T follicular helper cell (primary cell): ENCODE results near the gene MRPS21.
"Not testable (repeated sequence)": the region's sequence is repeated elsewhere in the genome, so short reads cannot be mapped to it uniquely, and the experiment has no call there.

Experiments
- DNase-seq: peaks from one replicate; pipeline ENCODE4 v3.0.0-alpha.2; 2020; ENCODE audit warnings: low read depth

The MRPS21 gene

DNA sequence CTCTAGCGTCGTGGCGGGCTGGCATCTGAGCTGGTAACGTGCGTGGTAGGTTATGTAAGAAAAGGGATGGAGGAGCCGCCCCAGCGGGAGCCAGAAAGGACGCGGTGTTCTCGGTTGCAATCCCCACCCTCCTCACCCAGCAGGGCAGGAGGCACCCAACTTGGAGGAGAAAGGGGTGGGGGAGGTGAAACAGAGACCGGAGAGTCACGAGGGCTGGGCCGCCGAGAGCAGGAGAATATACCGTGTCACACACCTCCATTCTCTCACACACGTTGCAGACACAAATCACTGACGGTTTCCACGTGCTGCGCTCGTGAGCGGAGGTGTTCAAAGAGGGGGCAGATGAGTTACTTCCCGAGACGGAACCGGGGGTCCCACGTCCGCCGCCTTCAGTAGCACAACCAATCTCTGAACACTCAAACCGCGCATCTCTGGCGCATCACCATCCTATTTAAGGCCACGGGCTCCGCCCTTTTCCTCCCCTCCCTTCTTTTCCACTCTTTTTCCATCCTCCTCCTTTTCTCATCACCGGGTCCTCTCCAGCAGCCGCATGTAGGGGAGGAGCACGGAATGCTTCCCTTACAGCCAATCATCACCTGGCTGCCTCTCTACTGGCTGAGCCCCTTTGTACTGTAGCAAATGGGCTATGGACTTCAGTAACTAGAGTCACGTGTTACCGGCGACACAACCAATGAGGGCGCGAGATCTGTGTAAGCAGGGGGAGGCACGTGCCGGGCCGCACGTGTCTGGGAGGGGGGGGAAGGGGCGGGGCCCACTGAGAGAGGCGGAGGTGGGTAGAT lies 11.7 kb upstream of the MRPS21 start, which contains the start of gene CIART:
TSS of gene CIART (plus strand) at position 797 of the 800 bp plus-strand sequence. CDS start 714 bp downstream, outside the sequence.
- DNase-seq: peak; percentile 69

DNA sequence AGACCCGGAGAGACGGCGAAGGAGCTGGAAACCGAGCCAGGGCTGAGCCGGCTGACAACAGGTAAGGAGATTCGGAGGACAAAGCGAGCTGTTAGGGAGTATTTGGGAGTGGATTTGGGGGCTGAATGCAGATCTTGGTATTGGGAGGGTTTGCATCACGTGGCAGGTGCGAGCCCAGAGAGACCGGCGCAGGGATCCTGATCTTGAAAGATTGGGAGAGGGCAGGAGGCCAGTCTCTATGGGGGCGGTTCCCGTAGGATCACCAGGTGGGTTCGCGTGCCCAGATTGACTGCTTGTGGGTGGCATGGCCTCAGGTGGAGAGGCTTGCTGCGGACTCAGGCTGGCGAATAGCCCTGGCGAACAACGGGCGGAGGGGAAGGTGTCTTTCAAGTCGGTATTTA lies 11.1 kb upstream of the MRPS21 start:
- no peak for DNase-seq

DNA sequence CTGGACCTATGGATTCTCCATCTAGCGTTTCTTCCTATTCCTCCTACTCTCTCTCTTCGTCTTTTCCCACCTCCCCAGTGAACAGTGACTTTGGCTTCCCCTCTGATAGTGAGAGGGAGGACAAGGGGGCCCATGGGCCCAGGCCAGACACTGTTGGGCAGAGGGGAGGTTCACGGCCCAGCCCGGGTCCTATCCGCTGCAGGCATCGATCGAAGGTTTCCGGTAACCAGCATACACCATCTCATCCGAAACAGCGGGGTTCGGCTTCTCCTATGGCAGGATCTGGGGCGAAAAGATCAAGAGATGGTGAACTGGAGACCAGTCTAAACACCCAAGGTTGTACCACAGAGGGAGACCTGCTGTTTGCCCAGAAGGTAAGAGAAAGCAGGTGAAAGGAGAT lies 10.4 kb upstream of the MRPS21 start:
- no peak for DNase-seq

DNA sequence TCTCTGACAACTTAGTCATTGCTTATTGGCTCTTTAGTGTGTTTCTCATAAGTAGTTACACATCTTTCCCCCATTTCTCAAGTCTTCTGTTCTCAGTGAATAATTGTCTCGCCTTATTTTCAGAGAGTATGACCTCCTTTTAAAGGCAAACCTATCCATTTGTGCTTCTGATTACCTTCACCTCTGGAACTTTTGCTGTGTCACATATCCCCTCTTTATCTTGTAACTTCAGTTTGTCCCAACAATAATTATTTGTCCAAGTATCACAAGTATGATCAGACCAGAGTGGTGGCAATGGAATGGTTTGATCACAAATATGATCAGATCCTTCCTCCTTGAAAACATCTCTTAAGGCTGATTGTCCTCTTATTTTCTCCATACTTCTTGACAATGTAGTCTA lies 5.3 kb upstream of the MRPS21 start:
- DNase-seq: no peak

DNA sequence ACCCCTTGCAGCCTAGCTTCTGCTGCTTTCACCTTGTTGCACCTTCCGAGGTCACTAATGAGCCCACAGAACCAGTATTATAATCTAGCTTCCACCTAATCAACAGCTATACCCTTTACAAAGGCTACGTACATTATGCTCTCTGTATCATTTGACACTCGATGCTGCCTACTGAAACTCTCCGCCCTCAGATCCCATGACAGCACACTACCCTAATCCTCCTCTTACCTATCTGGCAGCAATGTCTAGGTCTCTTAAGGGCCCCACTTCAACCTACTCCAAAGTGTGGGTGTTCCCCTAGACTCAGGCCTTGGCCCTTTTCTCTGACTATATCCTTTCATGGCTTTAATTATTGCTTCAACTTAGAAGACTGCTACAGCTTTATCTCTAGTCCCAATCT lies 4.8 kb upstream of the MRPS21 start:
- DNase-seq: no peak

DNA sequence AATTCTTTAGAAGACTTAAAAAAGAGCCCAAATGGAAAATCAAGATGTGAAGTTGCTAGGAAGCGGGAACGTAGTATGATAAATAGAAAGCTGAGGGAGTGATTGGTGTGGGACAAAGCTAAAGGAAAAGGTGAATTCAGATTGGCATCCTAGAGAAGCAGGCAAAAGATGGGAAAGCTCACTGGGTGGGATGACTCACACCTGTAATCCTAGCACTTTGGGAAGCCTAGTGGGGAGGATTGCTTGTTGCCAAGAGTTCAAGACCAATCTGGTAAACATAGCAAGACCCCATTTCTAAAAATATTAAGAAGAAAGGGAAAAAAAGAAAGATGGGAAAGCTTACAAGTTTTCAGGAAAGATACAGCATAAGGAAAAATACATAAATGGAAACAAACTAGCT lies 1.8 kb downstream of the MRPS21 start:
- DNase-seq: no peak

DNA sequence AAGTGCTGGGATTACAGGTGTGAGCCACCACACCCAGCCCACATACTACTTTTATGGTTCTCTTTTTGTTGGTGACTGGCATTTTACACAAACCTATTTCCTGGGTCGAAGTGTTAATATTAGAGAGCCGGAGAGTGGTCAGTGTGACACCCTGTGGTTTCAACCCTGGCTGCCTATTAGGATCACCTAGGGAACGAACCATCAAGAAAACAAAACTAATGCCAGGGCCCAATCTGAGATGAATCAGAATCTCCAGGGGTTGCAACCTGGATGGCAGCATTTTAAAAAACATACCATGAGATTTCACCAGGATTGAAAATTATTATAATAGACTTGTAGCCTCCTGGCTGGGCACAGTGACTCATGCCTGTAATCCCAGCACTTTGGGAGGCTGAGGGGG lies 6.1 kb downstream of the MRPS21 start:
- no peak for DNase-seq

DNA sequence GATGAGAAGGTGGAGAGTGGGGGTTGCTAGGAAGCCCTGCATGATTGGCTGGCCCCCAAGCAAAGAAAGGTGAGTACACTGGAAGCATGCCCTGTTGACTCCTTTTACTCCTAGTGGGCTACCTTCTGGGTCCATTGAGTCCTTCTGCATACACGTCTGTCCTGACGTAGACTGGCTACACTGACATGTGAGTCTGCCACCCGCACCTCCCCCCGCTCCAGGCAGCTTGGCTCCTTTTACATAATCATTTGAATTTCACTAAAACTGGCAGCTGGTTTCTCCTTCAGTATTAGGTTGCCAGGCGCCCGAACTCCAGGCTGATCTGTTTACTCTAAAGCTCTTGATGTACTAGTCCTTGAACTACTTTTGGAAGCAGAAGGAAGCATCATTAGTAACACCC lies 8.7 kb downstream of the MRPS21 start:
- no peak for DNase-seq

DNA sequence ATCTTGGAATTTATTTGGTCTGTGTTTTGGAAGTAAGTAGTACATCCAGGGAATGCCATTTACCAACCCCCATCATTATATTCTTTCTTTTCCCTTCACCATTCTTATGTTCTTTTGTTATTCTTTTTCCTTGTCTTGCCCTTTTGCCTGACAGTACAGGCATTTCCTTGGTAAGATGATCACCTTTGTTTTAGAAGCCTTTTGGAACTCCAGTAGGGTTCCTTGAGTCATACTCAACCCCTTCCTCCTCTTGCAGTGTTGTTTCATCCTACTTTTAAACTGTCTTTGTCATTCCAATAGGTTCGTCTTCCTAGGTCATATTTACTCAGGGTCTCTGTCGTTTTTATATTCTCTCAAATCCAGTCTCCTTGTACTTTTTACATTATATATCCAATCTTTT lies 9.2 kb downstream of the MRPS21 start:
- no peak for DNase-seq

DNA sequence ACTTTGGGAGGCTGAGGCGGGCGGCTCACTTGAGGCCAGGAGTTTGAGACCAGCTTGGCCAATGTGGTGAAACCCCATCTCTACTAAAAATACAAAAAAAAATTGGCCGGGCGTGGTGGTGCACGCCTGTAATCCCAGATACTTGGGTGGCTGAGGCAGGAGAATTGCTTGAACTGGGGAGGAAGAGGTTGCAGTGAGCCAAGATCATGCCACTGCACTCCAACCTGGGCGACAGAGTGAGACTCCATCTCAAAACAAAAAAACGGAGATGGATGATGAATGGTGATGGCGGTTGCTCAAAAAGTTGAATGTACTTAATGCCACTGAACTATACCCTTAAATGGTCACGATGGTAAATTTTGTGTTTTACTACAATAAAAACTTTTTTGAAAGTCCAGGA lies 14.9 kb downstream of the MRPS21 start:
- DNase-seq: not testable (repeated sequence)

DNA sequence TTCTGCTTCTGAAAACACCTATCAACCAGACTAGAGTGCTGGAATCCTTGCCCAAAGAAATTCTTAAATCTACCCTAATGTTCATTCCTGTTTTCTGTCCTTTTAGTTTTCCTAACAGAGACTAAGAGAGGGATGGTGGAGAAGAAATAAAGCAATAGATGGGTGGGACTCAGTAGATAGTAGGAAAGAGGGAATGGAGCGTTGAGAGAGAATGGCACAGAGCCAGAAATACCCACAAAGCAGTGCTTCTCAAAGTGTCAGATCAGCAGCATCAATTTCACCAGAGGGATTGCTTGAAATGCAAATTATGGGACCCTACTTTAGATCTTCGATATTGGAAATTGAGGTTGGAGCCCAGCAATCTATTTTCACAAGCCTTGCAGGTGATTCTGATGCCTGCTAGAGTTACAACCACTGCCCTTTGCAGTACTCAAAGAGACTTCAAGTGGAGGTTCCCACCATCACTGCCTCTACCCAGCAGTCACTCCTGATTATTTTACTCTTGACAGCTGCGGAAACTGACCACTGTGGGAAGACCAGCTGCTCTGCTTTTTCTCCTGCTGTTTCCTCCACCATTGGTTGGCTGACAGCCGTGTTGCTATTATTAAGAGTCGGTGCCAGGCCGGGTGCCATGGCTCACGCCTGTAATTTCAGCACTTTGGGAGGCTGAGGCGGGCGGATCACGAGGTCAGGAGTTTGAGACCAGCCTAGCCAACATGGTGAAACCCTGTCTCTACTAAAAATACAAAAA lies 16.3 kb downstream of the MRPS21 start:
- DNase-seq: no peak

DNA sequence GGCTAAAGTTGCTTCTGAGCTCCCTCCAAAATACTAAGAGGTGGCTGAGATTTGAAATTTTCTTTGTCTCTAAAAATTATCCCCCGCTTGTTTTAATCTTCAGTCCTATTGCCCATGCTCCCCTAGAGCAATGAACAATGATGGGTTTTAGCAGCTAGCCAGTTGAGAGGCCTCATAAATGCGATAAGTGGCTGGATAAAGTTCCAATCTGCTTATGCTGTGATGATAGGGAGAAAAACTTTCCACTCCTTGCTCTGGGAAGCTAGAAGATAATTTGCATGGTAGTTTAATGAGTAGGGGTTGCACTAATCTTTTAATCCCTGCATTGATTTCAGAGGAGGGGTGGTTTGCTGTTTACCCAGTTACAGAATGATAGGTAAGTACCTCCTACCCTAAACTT lies 18.1 kb downstream of the MRPS21 start:
- DNase-seq: no peak

DNA sequence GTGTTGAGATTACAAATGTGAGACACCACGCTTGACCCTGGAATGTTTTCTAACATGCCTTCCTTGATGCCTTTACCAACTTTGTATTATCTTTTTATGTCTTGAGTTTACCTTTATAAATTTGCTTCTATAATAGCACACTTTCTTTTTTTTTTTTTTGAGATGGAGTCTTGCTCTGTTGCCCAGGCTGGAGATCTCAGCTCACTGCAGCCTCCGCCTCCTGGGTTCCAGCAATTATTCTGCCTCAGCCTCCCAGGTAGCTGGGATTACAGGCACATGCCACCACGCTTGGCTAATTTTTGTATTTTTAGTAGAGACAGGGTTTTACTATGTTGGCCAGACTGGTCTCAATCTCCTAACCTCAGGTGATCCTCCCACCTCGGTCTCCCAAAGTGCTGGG lies 21.0 kb downstream of the MRPS21 start:
- DNase-seq: not testable (repeated sequence)

DNA sequence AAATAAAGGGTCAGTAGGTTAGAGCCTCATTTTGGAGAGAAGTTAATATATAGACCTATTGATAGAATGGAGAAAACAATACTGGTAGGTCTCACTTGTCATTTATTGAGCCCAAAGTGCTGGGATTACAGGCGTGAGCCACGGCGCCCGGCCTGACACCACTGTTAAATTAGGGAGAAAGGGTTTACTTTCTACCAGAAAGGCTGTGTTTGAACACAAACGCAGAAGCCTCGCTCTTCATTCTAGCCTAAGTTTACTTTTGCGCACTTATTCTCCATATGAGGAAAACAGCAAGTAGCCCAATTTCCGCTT lies 27.0 kb downstream of the MRPS21 start:
- no peak for DNase-seq

DNA sequence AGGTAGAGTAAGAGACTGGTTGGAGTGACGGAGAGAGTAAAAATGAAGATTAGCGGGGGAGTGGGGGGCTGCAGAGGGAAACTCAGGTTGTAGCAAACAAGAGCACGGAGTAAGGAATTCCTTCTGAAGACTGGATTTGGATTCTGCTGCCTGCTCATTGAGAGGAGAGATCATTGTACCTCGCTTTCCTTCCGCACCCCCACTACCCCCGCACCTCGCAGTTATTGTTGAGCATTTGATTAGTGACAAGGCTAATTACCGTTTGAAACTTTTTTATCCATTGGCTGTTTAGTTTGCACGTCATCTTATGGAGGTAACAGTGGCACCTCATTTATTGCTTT lies 28.1 kb downstream of the MRPS21 start:
- no peak for DNase-seq

DNA sequence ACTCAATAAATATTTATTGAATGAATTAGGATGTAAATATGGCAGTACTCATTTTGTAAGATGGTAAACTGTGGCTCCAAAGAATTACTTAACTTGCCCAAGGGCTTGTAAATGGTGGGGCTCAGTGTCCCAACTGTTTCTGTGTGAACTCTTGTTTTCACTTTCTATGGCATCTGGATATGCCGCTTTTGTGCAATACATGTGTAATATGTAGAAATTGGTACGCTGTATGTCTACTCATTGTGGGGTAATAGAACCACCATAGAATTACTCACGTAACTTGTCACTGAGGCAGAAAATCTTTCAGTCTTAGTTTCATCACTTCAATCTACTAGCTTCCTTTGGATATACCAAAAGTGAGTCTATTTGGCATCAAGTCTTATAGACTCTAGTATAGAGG lies 28.6 kb downstream of the MRPS21 start:
- DNase-seq: no peak

DNA sequence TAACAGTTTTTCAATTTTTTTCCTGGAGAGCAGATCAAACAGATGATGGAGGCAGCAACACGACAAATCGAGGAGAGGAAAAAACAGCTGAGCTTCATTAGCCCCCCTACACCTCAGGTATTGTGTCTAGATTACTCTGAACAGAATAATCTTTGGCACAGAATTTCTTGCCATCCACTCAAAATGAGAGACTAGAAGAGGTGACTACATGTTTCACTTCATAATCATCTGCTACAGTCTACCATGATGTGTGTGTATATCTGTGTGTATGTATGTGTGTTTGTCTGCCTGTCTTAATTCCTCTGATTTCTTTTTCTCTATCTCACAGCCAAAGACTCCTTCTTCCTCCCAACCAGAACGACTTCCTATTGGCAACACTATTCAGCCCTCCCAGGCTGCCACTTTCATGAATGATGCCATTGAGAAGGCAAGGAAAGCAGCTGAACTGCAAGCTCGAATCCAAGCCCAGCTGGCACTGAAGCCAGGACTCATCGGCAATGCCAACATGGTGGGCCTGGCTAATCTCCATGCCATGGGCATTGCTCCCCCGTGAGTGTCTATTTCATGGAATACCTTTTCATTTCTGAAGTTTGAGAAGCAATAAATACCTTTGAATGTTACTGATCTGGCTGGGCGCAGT lies 39.1 kb downstream of the MRPS21 start:
- no peak for DNase-seq

DNA sequence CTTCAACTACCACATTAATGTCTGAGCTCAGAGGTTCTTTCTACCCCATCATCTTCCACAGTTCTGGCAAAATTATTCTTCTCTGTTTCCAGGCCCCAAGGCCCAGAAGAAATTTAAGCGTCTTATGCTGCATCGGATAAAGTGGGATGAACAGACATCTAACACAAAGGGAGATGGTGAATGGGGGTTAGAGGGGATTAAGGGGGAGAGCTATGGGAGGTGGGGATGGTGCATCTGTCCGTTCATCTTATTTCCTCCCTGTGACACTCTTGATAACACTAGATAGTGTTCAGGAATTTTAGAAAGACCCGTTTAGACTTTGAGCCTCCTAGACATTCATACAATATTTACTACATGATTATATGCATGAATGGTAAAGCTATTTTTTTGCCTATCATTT lies 52.7 kb downstream of the MRPS21 start:
- no peak for DNase-seq

DNA sequence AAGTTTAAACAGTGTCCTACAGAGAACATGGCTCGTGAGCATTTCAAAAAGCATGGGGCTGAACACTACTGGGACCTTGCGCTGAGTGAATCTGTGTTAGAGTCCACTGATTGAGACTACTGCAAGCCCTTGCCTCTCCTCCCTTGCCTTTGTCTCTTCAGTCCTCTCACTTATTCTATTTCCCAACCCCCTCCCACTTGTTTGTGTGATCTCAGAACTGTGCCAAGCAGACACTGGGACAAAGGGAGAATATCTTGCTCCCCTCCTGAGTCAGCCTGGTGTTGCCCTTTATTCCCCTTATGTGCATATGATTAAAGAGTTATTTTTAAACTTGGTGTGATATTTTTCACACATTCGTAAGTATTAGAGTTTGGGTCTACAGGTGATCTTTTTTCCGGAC lies 59.2 kb downstream of the MRPS21 start:
- no peak for DNase-seq
